ENCODE results near the gene USP40.

USP40 gene

GRCh38 chr2:233551491-233551890 is 15.1 kb downstream of the USP40 start:
- DNase-seq, result no peak

DNA sequence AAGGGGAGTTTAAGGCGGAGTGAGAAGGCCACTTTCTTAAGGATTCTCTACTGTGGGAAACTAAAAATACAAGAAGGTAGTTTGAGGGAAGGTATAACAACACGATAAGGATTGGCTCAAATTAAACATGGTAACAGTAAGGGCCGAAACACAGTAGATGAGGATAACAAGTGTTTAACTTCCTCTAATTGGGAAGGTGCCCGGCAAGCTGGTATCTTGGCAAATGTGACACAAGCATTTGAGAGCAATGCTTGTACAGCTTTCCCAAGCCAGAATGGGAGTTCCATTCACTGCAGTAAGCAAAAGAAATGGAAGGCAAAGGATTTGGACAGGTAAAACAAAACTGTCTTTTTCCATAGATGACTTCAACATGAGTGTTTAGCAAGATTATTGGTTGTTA is 19.8 kb downstream of the USP40 start:
- no peak for DNase-seq

DNA sequence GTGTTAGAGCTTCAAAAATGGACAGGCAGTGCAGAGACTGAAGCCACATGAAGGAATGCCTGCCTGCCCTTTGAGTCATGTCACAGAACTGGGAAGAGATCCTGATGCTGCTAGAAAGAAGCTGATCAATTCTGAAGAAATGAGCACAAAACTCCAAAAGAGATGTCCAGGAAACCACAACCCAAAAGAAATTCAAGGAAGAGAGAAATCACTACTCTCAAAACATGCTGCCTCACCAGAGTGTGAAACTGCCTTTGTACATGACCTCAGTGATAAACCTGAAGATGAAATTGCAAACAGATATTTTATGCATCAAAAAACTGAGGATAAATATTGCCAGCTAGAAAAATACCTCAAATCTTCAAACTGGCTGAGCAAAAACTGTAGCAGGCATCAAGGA is 20.5 kb downstream of the USP40 start:
- DNase-seq, result no peak

DNA sequence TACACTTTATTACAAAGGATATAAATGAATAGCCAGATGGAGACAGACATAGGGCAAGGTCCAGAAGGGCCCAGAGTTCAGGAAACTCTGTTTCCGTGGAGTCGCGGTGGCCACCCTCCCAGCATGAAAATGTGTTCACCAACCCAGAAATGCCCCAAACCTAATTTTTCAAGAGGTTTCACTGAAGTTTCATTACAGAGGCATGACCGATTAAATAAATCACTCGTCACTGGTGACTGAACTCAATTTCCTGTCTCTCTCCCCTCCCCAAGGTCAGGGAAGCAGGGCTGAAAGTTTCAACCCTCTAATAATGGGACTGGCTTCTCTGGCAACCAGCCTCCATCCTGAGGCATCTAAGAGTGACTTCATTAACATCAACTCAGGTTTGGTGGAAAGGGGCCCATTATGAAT is 22.4 kb downstream of the USP40 start:
- no peak for DNase-seq

GRCh38 chr2:233542507-233542906 is 24.1 kb downstream of the USP40 start:
- no peak for DNase-seq

- DNase-seq, result no peak
Measured at GRCh38 chr2:233538741-233539140, 27.8 kb downstream of the USP40 start.

GRCh38 chr2:233535271-233535670 is 31.3 kb downstream of the USP40 start:
- DNase-seq, result no peak

GRCh38 chr2:233532971-233533370 is 33.6 kb downstream of the USP40 start:
- DNase-seq, result no peak

- no peak for DNase-seq
Measured at GRCh38 chr2:233531955-233532354, 34.6 kb downstream of the USP40 start.

- no peak for DNase-seq
Measured at GRCh38 chr2:233530381-233530780, 36.2 kb downstream of the USP40 start.

GRCh38 chr2:233528182-233528581 is 38.4 kb downstream of the USP40 start:
- DNase-seq, result no peak

- DNase-seq, result no peak
Measured at GRCh38 chr2:233525791-233526190, 40.8 kb downstream of the USP40 start.

DNA sequence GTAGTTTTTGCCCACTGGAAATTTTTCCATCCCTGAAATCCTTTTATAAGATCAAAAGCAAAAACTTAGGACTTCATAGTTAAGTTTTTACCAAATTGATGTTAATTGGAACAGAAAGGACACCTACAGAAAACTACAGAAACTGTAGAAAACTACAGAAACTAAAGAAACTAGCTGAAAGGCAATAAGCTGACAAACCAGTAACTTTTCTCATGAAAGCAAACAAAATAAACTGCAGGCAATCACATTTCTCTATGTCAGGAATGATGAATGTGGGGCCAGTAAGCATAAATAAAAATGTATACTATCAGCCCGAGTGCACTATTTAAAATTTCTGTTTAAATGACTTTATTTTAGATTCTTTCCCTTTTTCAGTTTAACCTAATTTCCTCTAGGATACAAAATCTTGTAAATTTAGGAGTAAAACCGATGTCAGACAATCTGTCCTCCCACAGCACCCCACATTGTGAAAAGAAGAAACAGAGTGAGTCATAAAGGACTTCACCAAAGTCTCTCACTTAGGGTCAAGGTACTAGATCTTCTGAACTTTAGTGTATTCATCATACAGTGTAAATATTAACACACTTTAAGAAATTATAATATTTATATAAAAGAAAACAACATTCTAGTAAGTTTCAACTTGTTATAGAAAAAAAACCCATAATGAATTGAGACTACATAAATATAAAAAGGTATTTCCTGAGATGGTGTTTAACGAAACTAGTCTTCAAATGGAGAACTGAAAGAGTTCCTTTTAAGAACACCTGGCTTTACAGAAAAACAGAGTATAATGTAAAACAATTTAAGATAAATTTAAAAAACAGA is 46.6 kb downstream of the USP40 start:
- DNase-seq, result no peak

DNA sequence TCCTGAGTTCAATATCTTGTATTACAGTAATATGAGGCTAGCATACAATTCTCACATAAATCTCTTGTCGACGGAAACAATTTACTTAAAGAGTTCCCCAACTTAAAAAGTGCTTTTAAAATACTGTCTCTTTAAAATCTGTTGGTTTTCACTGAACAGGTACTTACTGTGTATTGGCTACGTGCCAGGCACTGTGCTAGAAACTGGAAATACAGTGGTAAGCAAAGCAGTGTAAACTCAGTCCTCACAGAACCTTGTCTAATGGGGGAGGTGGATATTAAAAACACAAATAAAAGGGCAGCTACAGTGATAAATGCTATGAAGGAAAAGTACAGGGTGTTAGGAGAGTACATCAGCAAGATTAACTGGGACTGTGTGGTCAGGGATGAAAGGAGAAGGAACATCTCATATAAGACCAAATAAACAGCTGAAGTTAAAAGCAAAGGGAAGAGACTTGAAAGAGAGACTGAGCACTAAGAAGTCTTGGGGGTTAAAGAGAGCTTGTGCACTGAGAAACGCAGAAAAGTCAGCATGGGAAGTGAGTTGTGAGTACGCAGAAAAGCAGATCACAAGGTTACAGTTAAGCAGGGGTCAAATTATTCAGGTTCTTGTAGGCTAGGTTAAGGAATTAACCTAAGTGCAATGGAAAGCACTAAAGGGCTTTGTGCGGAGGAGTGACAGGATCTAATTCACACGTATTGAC is 52.5 kb downstream of the USP40 start:
- no peak for DNase-seq

- DNase-seq, result no peak
Measured at GRCh38 chr2:233503947-233504637, 62.5 kb downstream of the USP40 start.

DNA sequence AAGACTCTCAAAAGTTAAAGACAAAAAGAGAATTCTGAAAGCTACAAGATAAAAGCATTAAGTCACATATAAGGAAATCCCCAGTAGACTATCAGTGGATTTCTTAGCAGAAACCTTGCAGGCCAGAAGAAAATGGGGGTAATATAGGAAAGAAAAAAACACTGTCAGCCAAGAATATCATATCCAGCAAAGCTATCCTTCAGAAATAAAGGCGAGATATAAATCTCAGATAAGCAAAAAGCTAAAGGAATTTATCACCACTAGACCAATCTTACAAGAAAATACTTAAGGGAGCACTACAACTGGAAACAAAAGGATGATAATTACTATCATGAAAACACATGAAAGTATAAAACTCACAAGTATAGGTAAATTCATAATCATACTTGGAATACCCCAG is 63.1 kb downstream of the USP40 start:
- no peak for DNase-seq

GRCh38 chr2:233501198-233502076 is 65.1 kb downstream of the USP40 start:
- DNase-seq, result no peak

- DNase-seq, result no peak
Measured at GRCh38 chr2:233499928-233500327, 66.7 kb downstream of the USP40 start.

DNA sequence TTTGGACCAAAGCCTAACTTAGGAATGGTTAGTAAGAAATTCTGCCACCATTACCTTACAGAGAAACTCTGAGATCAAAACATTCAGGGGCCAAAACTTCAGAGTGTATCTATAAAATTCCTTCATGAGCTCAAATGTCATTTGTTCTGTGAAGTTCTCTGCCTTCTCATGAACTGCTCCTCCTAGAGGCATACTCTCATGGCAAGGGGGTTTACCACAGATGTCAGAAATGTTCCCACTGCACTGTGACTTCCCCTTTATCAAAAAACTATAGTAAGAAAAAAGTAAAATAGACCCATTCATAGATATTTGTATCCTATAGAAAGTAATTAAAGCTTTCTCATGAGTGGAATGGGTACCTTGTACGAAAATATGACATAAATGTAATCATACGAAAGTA is 68.5 kb downstream of the USP40 start:
- no peak for DNase-seq

DNA sequence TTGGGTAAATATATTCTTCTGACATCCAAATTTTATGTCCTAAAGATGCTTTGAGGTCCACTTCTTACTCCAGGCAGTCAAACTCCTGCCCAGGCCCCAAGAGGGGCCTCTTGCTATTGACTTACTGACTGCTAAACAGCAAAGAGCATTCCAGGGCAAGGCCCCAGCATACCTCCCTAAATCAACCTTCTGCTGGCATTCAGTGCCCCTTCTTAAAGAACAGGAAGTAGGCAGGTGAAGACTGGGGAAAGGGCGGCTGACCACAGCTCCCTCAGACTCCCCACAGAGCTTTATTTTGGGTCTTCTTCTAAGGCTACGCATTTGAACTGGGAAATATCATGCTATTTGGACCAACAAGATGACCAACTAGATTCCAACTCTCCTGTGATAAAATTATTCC is 68.9 kb downstream of the USP40 start:
- no peak for DNase-seq

DNA sequence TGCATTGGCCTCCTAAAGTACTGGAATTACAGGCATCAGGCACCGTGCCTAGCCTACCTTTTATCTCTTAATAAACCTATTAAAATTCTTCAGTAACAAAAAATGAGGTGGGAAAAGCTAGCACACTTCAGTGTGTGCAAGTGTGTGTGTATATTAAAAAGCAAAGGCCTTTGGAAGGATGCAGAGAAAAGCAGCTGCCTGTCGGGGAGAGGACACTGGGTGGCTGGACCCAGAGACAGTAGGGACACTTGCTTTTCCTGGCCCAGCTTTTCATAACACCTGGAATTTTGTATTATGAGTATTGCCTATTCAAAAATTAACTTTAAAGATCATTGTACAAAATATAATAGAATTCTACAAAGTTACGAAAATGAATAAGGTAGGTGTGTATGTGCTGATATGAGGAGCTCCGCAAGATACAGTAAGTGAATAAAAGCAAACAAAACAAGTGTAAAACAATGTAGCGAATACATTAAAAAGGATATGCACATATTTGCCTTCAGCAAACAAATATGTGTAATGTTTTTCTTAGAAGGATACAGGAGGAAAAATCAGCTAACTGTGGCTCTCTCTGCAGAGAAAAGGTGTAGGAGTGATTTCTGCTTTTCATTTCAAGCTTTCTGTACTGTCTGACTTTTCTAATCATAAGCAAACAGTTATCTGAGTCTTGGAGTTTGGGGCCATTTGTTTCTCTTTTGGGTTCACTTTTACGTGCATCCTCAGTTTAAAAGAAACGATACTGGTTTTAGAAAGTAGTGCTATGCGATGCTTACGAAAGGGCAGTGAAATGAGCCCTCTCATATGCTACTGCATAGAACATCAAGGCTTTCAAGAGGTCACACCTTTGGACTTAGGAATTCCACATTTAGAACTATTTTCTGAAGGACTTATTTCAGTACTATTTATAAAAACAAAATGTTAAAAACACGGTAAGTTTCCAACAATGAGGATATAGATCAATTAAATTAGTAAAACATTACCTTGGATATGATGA is 70.8 kb downstream of the USP40 start:
- DNase-seq, result no peak

DNA sequence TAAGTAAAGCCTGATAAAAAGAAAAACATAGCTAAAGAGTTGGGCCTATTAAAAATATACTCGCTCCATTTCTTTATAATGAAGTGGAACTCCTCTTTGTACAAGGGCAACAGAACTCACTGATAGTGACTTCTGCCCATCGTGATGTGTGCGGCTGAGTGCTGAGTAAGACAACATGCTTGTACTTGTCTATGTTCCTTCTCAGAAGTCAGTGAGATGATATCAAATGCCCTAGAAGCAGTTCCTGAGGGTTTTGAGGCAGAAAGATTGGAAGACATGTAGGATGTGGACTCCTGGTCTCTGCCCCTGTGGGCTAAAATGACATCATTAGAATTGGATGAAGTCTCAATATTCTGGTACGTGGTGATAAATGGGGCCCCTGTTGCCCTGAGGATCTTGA is 73.8 kb downstream of the USP40 start:
- no peak for DNase-seq
